K562 (cell line): Measurements from ENCODE around the gene SEPTIN2. TPM values are rescaled to one million over a fixed set of nuclear protein-coding genes. Genes with fewer than 3 reads are reported as not detected.

ENCODE experiments used
- ATAC-seq: fragments of 200-7000 bp; cut with Tn5 transposase; 3 replicates; pipeline ENCODE4 v1.9.1; 2020; ENCODE audit warnings: moderate library complexity
- BruUV-seq: library from RNA; stranded (reverse); fragments of 400-500 nt; replicated peaks from 2 replicates; lab custom pipeline; 2021; lab: Mats Ljungman, UMichigan
- CTCF ChIA-PET: fragments of 300-600 bp; formaldehyde crosslinking; extraction: SDS; loops from one replicate; lab custom pipeline; 2021; ENCODE audit warnings: low intra/inter-chr PET ratio; lab: Yijun Ruan, JAX
- POLR2A ChIA-PET: fragments of 300-600, 350-650 bp; sonication (Branson Sonifier 250); formaldehyde crosslinking; extraction: SDS; loops from one replicate; lab custom pipeline; 2021; ENCODE audit warnings: antibody characterized with exemption, inconsistent platforms; lab: Yijun Ruan, JAX
- DNase-seq, 4 experiments: peaks; one replicate each; pipeline versions ENCODE4 v3.0.0 to v3.0.0-alpha.2; 2011 to 2018; ENCODE audit warnings: low spot score in 3 of 4, mixed read lengths in 3 of 4; ENCODE audit errors: extremely low read depth in 1 of 4
- FAIRE-seq: peaks from 2 replicates; lab custom pipeline; 2011; peaks lifted over from hg19 to GRCh38; lab: Jason Lieb, UNC
- H2AFZ ChIP-seq: 2 replicates; pipeline ENCODE4 v1.6.0; 2011; ENCODE audit warnings: low read depth, low read length, control low read depth, inconsistent platforms
- H3K27ac ChIP-seq: fragments of 200-600 bp; 3 replicates; pipeline ENCODE4 v1.8.0; 2011; ENCODE audit warnings: low read depth, mild to moderate bottlenecking, control low read depth, inconsistent platforms, low read length, moderate library complexity, mixed read lengths; ENCODE audit errors: extremely low read depth
- H3K27me3 ChIP-seq, 2 experiments: fragments of 300-600 bp in 1 of 2; 2 replicates in 1 of 2; 3 replicates in 1 of 2; pipeline versions ENCODE4 v1.6.0 to v1.8.0; 2011; ENCODE audit warnings: inconsistent platforms in 2 of 2, low read length in 2 of 2, mild to moderate bottlenecking in 1 of 2, mixed read lengths in 1 of 2, moderate library complexity in 1 of 2; ENCODE audit not compliant: control insufficient read depth in 2 of 2, insufficient read depth in 2 of 2
- H3K36me3 ChIP-seq: fragments of 300-600 bp; 3 replicates; pipeline ENCODE4 v1.8.0; 2011; ENCODE audit warnings: mild to moderate bottlenecking, low read length, inconsistent platforms; ENCODE audit not compliant: control insufficient read depth, insufficient read depth
- H3K4me1 ChIP-seq, 2 experiments: fragments of 200-600 bp in 1 of 2; replicated peaks in 1 of 2; 2 replicates in 1 of 2; 3 replicates in 1 of 2; pipeline versions ENCODE4 v1.5.1 to v1.8.0; 2011; ENCODE audit warnings: inconsistent platforms in 2 of 2, low read length in 2 of 2, mild to moderate bottlenecking in 1 of 2, mixed read lengths in 1 of 2, moderate library complexity in 1 of 2; ENCODE audit not compliant: control insufficient read depth in 2 of 2, insufficient read depth in 2 of 2
- H3K4me2 ChIP-seq: 2 replicates; pipeline ENCODE4 v1.6.1; 2011; ENCODE audit warnings: low read length, control low read depth, inconsistent platforms, mixed read lengths; ENCODE audit not compliant: insufficient read depth
- H3K4me3 ChIP-seq: fragments of 200-600 bp; sonication (generic), shearing (Covaris generic); 2 replicates; pipeline ENCODE4 v1.5.1; 2016; ENCODE audit warnings: control low read depth, inconsistent platforms
- H3K79me2 ChIP-seq: fragments of 200-600 bp; 3 replicates; pipeline ENCODE4 v1.8.0; 2011; ENCODE audit warnings: low read length, inconsistent platforms; ENCODE audit not compliant: control insufficient read depth, insufficient read depth
- H3K9ac ChIP-seq, 2 experiments: 2 replicates each; pipeline versions ENCODE4 v1.6.0 to v1.6.1; 2011; ENCODE audit warnings: low read depth in 2 of 2, low read length in 2 of 2, control low read depth in 1 of 2, inconsistent platforms in 1 of 2, mild to moderate bottlenecking in 1 of 2, mixed read lengths in 1 of 2; ENCODE audit not compliant: insufficient read depth in 1 of 2
- H3K9me1 ChIP-seq: one replicate; pipeline ENCODE4 v1.6.0; 2011; ENCODE audit warnings: inconsistent platforms, mild to moderate bottlenecking, low read length, moderate library complexity; ENCODE audit not compliant: control insufficient read depth, insufficient read depth
- H3K9me3 ChIP-seq: replicated peaks from 2 replicates; pipeline ENCODE4 v1.5.1; 2011; ENCODE audit warnings: low read depth, low read length, inconsistent platforms; ENCODE audit not compliant: control insufficient read depth, insufficient read depth
- H4K20me1 ChIP-seq: replicated peaks from 2 replicates; pipeline ENCODE4 v1.6.1; 2011; ENCODE audit warnings: low read length, inconsistent platforms, mixed read lengths; ENCODE audit not compliant: control insufficient read depth, insufficient read depth
- HDAC2 ChIP-seq: fragments of 450-650 bp; IDR thresholded peaks from 2 replicates; pipeline ENCODE4 v1.6.1; 2016; ENCODE audit warnings: mild to moderate bottlenecking
- SMAD1 ChIP-seq: fragments of 150-350 bp; IDR thresholded peaks from 2 replicates; pipeline ENCODE4 v1.6.1; 2014; ENCODE audit warnings: low read length, low read depth; ENCODE audit not compliant: partially characterized antibody
- WGBS: fragments of 100-300 bp; shearing (Covaris generic); methylation state at CpG from one replicate; pipeline ENCODE4 v1.1.6; 2016; ENCODE audit warnings: low coverage, mixed read lengths; ENCODE audit not compliant: insufficient coverage; ENCODE audit errors: missing lambda C conversion rate; 5-methylcytosine and 5-hydroxymethylcytosine counted together
- in situ Hi-C: fragments of 300-500 bp; cut with MboI; formaldehyde crosslinking; loops from 4 replicates; pipeline ENCODE4 v1.15.0; 2018; ENCODE audit warnings: inconsistent platforms, mixed read lengths
- intact Hi-C: fragments of 100-400 bp; cut with micrococcal nuclease; formaldehyde crosslinking; loops from 2 replicates; pipeline ENCODE4 v1.14.2; 2022
- polyA plus RNA-seq, 8 experiments: library from polyadenylated mRNA; depleted of rRNA in 4 of 8; stranded (reverse) in 5 of 8; unstranded in 3 of 8; fragments of >200 nt; fragmentation: Nextera tagmentation in 2 of 8; fragmentation: Illumina TruSeq in 1 of 8; extraction: Ambion mirVana in 2 of 8; extraction: Trizol in 1 of 8; gene quantifications; 2 replicates each; pipeline versions ENCODE4 v1.2.1 to v1.2.3, GENCODE V29; 2011 to 2014; ENCODE audit warnings: inconsistent platforms in 1 of 8, missing spikeins in 1 of 8
- total RNA-seq, 7 experiments: library from RNA; depleted of rRNA in 6 of 7; stranded (reverse); fragments of >200 nt in 6 of 7; fragmentation: Illumina TruSeq in 2 of 7; extraction: Trizol in 2 of 7; gene quantifications; 2 replicates each; pipeline versions ENCODE4 v1.2.1 to v1.2.3, GENCODE V29; 2011 to 2021; ENCODE audit warnings: low replicate concordance in 1 of 7
- TF ChIP-seq, protein P1 (sequence below): fragments of 250-450 bp; sonication (Bioruptor Pico); IDR thresholded peaks from 2 replicates; pipeline ENCODE4 v1.5.0; 2021; ENCODE audit warnings: mild to moderate bottlenecking, moderate library complexity

Gene SEPTIN2
- total and polyA plus RNA-seq, 9 of the 15 experiments (the other 6 are each of a cell fraction or from before 2014, with no cell fraction given) = 121 to 367 (median 166) TPM

DNA sequence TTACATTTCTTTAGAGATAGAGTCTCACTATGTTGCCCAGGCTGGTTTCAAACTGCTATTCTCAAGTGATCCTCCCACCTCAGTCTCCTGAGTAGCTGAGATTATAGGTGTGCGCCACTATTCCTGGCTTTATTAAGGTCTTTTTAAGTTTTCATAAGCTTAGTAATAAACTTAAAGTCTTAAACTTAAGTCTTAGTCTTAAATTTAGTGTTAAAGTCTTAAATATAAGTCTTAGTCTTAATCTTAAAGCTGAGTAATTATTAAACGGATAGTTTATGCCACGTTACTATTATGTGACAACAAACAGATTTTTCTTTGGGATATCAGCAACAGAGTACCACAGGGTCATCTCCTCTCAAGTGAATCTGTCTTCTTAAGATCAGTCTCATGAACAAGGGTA is 52.9 kb downstream of the SEPTIN2 start:
- no peak overlapping the region for H3K9ac ChIP-seq
- no peak overlapping the region for H3K4me3 ChIP-seq
- ChIA-PET CTCF (no interaction called here), POLR2A (interaction anchor here (0.8 kb wide), 1 partner anchor 15 kb away, joined by 3 read pairs; no protein-coding TSS in a partner anchor)
- H2AFZ ChIP-seq = no peak overlapping the region
- H3K27ac ChIP-seq = no peak overlapping the region
- H3K36me3 ChIP-seq = peaks cover 10% of the 10 kb centered on the region; the same call in 1 of the 3 replicates
- TF ChIP-seq, protein P1, sequence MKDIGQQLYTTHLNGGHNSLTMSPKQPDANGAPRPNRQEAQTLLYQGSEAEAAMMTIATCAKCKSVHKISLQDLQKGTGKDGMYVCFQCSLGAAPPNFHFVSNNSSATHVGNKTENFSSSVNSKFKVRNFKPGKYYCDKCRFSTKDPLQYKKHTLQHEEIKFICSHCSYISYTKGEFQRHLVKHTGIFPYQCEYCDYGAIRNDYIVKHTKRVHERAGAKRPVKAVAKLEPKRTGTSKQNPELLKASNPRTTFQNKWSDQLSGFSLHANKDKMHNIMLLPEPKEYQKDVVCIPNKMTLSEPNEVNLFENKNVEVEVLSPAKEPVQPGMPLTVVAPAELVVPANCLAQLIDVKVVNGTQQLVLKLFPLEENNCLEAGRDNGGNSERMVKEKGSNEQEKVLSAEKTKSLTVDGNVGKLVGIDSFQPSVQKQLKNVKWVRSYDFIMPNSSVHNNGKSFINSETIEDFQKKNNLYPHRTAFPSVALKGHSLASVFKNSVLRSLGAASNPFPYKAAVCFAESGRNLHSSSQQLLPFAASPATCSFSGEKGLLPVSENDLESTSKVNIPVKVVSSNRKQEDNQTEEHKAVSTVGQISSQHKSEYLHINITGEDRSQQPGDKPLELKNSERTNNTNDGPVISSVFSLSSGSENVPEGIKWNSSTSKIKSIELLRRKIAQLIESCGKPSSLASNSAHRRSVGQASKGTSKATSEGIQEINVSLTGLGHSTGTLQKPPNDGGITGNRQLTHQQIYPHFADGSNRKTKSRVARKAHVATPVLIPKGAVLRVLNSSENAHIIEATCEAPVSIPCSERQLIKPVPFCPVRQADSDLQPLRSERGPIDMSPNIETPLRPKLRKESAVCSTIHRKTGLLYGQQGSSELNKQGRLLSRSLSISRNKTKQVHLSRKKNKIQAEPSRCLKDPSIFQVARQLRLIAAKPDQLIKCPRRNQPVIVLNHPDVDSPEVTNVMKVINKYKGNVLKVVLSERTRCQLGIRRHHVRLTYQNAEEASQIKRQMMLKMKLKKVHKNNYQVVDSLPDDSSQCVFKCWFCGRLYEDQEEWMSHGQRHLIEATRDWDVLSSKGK (CRISPR knock-in tag) = no peak
- TF ChIP-seq SMAD1 (no peak), HDAC2 (no peak)
- DNase-seq = no peak
- peaks cover 44% of the 10 kb centered on the region for H3K79me2 ChIP-seq
- H3K4me2 ChIP-seq = no peak overlapping the region
- no peaks in the 10 kb centered on the region for H3K9me1 ChIP-seq
- ATAC-seq = no peak
- BruUV-seq = no TSS peak
- intact Hi-C loops = no loop called here
- H3K27me3 ChIP-seq = no peaks in the 10 kb centered on the region
- H3K4me1 ChIP-seq = no peaks in the 10 kb centered on the region
- in situ Hi-C loops = no loop called here
- WGBS = 100% methylated on average over 1 of the region's 3 CpGs
- no peak for FAIRE-seq
- no peaks in the 10 kb centered on the region for H3K9me3 ChIP-seq
- H4K20me1 ChIP-seq = peaks cover 7% of the 10 kb centered on the region; the same call in 1 of the 2 replicates
